Spleen (tissue), 11 donors: ENCODE data around the gene NCOR2. TPM values are rescaled to one million over a fixed set of nuclear protein-coding genes. Genes with fewer than 3 reads are reported as not detected.

Experiments
- DNase-seq: peaks from one replicate; pipeline ENCODE4 v3.0.0-alpha.2; 2020
- H3K27ac ChIP-seq, 8 donors: fragments of 200-600 bp; sonication (generic) in 7 of 8; 1 replicate in 4 of 8; 2 replicates in 4 of 8; pipeline versions ENCODE4 v1.5.0 to v1.8.0; 2016 to 2021; ENCODE audit warnings: inconsistent platforms in 4 of 8, mild to moderate bottlenecking in 4 of 8, moderate library complexity in 1 of 8
- H3K27me3 ChIP-seq, 7 donors: fragments of 200-600 bp; sonication (generic) in 6 of 7; replicated peaks in 1 of 7; 1 replicate in 4 of 7; 2 replicates in 3 of 7; pipeline versions ENCODE4 v1.5.0 to v1.8.0; 2016 to 2021; ENCODE audit warnings: inconsistent platforms in 3 of 7, mild to moderate bottlenecking in 1 of 7
- H3K36me3 ChIP-seq, 6 donors: fragments of 200-600 bp; sonication (generic) in 5 of 6; 1 replicate in 4 of 6; 2 replicates in 2 of 6; pipeline versions ENCODE4 v1.5.0 to v1.8.0; 2016 to 2021; ENCODE audit warnings: inconsistent platforms in 2 of 6
- H3K4me1 ChIP-seq, 6 donors: fragments of 200-600 bp; sonication (generic) in 5 of 6; 1 replicate in 3 of 6; 2 replicates in 3 of 6; pipeline versions ENCODE4 v1.5.0 to v1.8.0; 2016 to 2021; ENCODE audit warnings: inconsistent platforms in 3 of 6
- H3K4me3 ChIP-seq, 8 donors: fragments of 200-600 bp; sonication (generic) in 7 of 8; 1 replicate in 4 of 8; 2 replicates in 4 of 8; pipeline versions ENCODE4 v1.5.0 to v1.8.0; 2016 to 2021; ENCODE audit warnings: inconsistent platforms in 4 of 8, mild to moderate bottlenecking in 4 of 8, moderate library complexity in 2 of 8
- H3K9me3 ChIP-seq, 8 donors: fragments of 200-600 bp; sonication (generic) in 7 of 8; 1 replicate in 4 of 8; 2 replicates in 4 of 8; pipeline versions ENCODE4 v1.5.0 to v1.8.0; 2016 to 2021; ENCODE audit warnings: inconsistent platforms in 4 of 8
- POLR2A ChIP-seq, 3 donors: fragments of 450-650 bp; IDR thresholded peaks; one replicate each; pipeline ENCODE4 v1.5.1; 2017; ENCODE audit warnings: antibody characterized with exemption in 3 of 3, mild to moderate bottlenecking in 1 of 3
- POLR2AphosphoS5 ChIP-seq, 3 donors: sonication (generic); formaldehyde crosslinking; IDR thresholded peaks; one replicate each; pipeline ENCODE4 v1.5.1; 2017; ENCODE audit warnings: antibody characterized with exemption in 3 of 3
- WGBS, 5 donors: extraction: QIAGEN DNeasy Blood & Tissue Kit in 3 of 5; methylation state at CpG; one replicate each; pipeline versions ENCODE4 v1.1.5 to v1.1.7; 2013 to 2018; 5-methylcytosine and 5-hydroxymethylcytosine counted together
- intact Hi-C: fragments of 100-400 bp; cut with DNase I; formaldehyde crosslinking; loops from one replicate; pipeline ENCODE4 v1.15.0; 2023; ENCODE audit warnings: low total_unique reads
- polyA plus RNA-seq, 3 donors: library from polyadenylated mRNA; stranded (reverse); fragments of 200-250 nt; gene quantifications; one replicate each; pipeline ENCODE4 v1.2.1, GENCODE V29; 2013
- total RNA-seq, 7 donors: library from RNA; depleted of rRNA in 3 of 7; stranded (reverse); fragments of >200 nt in 3 of 7; fragmentation: NEBNext Ultra II Directional in 4 of 7; extraction: Animal tissue kit (Norgen Biotek cat#: 25700) in 4 of 7; gene quantifications; one replicate each; pipeline versions ENCODE4 v1.1.0 to v1.2.1, GENCODE V29; 2016 to 2021
- TF ChIP-seq, protein P1 (sequence below), 11 experiments: fragments of 200-600 bp in 7 of 11; fragments of 450-650 bp in 4 of 11; sonication (generic) in 4 of 11; IDR thresholded peaks in 8 of 11; conservative IDR thresholded peaks in 3 of 11; 1 replicate in 7 of 11; 2 replicates in 4 of 11; pipeline versions ENCODE4 v1.4.0 to v1.8.0; 2016 to 2021; ENCODE audit warnings: antibody characterized with exemption in 11 of 11, inconsistent platforms in 4 of 11, mild to moderate bottlenecking in 1 of 11
- donor health status: healthy with polysubstance abuse.
- donor health status: DM: no; HTN: no; CAD: no; lungs with moderate emphysema.
- donor health status: DM: no; HTN: no; CAD: no.
- donor health status: Bipolar disorder and iron deficiency.
- donor health status: healthy.
- donor health status: DM: no; HTN: no; CAD: no.
- donor health status: DM: yes; HTN: yes; CAD: no.

NCOR2 gene
- total and polyA plus RNA-seq, 10 donors: 13.2 to 236 (median 157) TPM

DNA sequence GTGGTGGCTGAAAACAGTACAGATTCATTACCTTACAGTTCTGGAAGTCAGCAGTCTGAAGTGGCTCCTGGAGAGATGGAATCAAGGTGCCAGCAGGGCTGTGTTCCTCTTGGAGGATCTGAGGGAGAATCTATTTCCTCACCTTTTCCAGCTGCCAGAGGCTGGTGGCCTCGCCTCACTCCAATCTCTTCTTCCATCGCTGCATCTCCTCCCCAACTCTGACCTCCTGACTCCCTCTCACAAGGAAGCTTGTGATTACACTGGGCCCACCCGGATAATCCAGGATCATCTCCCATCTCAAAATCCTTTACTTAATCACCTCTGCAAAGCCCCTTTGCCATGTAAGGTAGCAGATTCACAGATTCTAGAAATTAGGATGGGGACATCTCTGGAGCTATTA, 11.4 kb upstream of the NCOR2 start:
- Histone ChIP-seq H3K9me3 (peaks cover 0 to 20% (median 5%) of the 10 kb centered on the region in 8 donors), H3K4me3 (no peak overlapping the region), H3K27ac (no peak overlapping the region), H3K36me3 (no peaks in the 10 kb centered on the region), H3K4me1 (peaks cover 6 to 17% (median 11%) of the 10 kb centered on the region in 6 donors), H3K27me3 (no peaks in the 10 kb centered on the region)
- WGBS, 5 donors: 91 to 98% (median 94%) methylated on average over 3 of the region's 3 CpGs
- intact Hi-C loops: no loop called here
- no peak for DNase-seq
- TF ChIP-seq, protein P1, sequence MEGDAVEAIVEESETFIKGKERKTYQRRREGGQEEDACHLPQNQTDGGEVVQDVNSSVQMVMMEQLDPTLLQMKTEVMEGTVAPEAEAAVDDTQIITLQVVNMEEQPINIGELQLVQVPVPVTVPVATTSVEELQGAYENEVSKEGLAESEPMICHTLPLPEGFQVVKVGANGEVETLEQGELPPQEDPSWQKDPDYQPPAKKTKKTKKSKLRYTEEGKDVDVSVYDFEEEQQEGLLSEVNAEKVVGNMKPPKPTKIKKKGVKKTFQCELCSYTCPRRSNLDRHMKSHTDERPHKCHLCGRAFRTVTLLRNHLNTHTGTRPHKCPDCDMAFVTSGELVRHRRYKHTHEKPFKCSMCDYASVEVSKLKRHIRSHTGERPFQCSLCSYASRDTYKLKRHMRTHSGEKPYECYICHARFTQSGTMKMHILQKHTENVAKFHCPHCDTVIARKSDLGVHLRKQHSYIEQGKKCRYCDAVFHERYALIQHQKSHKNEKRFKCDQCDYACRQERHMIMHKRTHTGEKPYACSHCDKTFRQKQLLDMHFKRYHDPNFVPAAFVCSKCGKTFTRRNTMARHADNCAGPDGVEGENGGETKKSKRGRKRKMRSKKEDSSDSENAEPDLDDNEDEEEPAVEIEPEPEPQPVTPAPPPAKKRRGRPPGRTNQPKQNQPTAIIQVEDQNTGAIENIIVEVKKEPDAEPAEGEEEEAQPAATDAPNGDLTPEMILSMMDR (IDR thresholded peaks at IDR 0.05 in 8 of 11, conservative IDR thresholded peaks at IDR 0.05 in 3 of 11): no peak
- TF ChIP-seq POLR2AphosphoS5 (IDR thresholded peaks at IDR 0.05) (no peak), POLR2A (IDR thresholded peaks at IDR 0.05) (no peak)

DNA sequence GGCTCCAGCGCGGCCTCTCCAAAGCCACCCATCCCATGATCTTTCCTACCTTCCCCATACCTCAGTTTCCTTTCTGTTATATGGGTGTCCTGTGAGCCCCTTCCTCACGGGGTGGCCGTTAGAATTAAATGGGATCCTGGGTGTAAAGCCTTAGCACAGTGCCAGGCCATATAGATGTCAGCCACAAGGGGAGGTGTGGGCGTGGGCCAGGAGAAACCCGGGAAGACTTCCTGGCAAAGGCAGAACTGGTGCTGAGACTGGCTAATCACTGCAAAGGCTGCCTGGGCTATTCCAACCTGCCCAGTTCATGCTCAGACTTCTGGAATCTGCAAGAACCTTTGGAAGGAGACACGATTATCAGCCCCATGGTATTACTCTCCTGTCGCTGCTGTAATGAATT, 11.0 kb upstream of the NCOR2 start:
- DNase-seq: no peak
- TF ChIP-seq POLR2A (IDR thresholded peaks at IDR 0.05): no peak
- TF ChIP-seq, protein P1 (IDR thresholded peaks at IDR 0.05 in 8 of 11, conservative IDR thresholded peaks at IDR 0.05 in 3 of 11): no peak
- no peak for TF ChIP-seq POLR2AphosphoS5 (IDR thresholded peaks at IDR 0.05)
- Histone ChIP-seq H3K36me3 (no peaks in the 10 kb centered on the region), H3K4me1 (peaks cover 6 to 17% (median 11%) of the 10 kb centered on the region in 6 donors), H3K27me3 (no peaks in the 10 kb centered on the region), H3K4me3 (no peak overlapping the region), H3K27ac (no peak overlapping the region), H3K9me3 (peaks cover 0 to 20% (median 5%) of the 10 kb centered on the region in 8 donors)
- WGBS, 5 donors: 85 to 97% (median 91%) methylated on average over 8 of the region's 8 CpGs
- intact Hi-C loops: no loop called here

DNA sequence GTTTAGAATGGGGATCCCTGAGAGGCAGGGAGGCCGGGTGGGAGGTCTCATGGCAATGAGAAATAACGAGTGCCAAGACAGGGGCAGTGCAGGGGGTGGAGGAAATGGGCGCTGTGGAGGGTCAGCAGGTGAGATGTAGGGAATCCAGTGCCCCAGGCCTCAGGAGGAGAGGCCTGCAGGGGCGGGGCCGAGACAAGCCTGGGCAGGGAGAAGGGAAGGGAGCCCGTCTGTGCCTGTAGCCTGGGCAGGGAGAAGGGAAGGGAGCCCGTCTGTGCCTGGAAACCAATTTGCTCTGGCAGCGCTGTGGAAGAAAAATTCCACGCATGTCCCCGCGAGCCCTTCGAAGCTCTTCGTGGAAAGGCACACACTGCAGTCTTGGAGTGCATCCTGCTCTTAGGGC, 10.6 kb upstream of the NCOR2 start:
- Histone ChIP-seq H3K4me3 (no peak overlapping the region), H3K9me3 (peaks cover 0 to 20% (median 5%) of the 10 kb centered on the region in 8 donors), H3K36me3 (no peaks in the 10 kb centered on the region), H3K27me3 (no peaks in the 10 kb centered on the region), H3K4me1 (peaks cover 6 to 17% (median 11%) of the 10 kb centered on the region in 6 donors), H3K27ac (no peak overlapping the region)
- WGBS, 5 donors: 82 to 95% (median 91%) methylated on average over 9 to 13 of the region's 13 CpGs
- TF ChIP-seq, protein P1 (IDR thresholded peaks at IDR 0.05 in 8 of 11, conservative IDR thresholded peaks at IDR 0.05 in 3 of 11): no peak
- TF ChIP-seq POLR2AphosphoS5 (IDR thresholded peaks at IDR 0.05): no peak
- TF ChIP-seq POLR2A (IDR thresholded peaks at IDR 0.05): no peak
- DNase-seq: no peak
- intact Hi-C loops: no loop called here

DNA sequence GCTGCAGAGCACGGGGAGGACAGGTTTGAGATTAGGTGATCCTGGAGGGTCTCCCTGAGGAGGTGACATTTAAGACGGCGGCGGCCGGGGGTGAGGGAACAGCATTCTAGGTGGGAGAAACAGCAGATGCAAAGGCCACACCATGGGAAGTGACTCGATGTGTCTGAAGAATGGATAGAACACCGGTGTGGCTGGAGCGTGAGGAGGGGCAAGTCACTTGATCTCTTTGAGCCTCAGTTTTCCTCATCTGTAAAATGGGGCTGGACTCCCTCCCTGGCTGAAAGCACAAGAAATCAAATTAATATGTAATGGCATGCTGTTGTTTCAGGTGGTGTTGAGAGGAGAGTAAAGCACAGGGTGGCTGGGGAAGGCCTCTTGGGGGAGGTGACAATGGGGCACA, 10.0 kb upstream of the NCOR2 start:
- DNase-seq: no peak
- Histone ChIP-seq H3K27me3 (no peaks in the 10 kb centered on the region), H3K27ac (no peak overlapping the region), H3K36me3 (no peaks in the 10 kb centered on the region), H3K4me3 (no peak overlapping the region), H3K9me3 (peaks cover 0 to 20% (median 5%) of the 10 kb centered on the region in 8 donors), H3K4me1 (peaks cover 6 to 12% (median 9%) of the 10 kb centered on the region in 6 donors)
- TF ChIP-seq, protein P1 (IDR thresholded peaks at IDR 0.05 in 8 of 11, conservative IDR thresholded peaks at IDR 0.05 in 3 of 11): no peak
- TF ChIP-seq POLR2AphosphoS5 (IDR thresholded peaks at IDR 0.05) (no peak), POLR2A (IDR thresholded peaks at IDR 0.05) (no peak)
- intact Hi-C loops: no loop called here
- WGBS, 5 donors: 94 to 98% (median 95%) methylated on average over 8 of the region's 8 CpGs
